WTC11 (cell line): Measurements from ENCODE around the gene CTNS. TPM values are rescaled to one million over a fixed set of nuclear protein-coding genes. Genes with fewer than 3 reads are reported as not detected.

Experiments
- ATAC-seq: fragments of 200-7000 bp; cut with Tn5 transposase; 2 replicates; pipeline ENCODE4 v1.10.0; 2021; ENCODE audit warnings: mild to moderate bottlenecking, moderate library complexity
- CTCF ChIA-PET: fragments of 300-600 bp; sonication (Branson Sonifier 250); formaldehyde crosslinking; loops from one replicate; lab custom pipeline; 2021; ENCODE audit warnings: antibody characterized with exemption; lab: Charles Lee
- POLR2A ChIA-PET: fragments of 350-600 bp; sonication (Branson Sonifier 250); formaldehyde crosslinking; loops from one replicate; lab custom pipeline; 2021; ENCODE audit warnings: antibody characterized with exemption; lab: Charles Lee
- DNase-seq: peaks from one replicate; pipeline ENCODE4 v3.0.0; 2021; ENCODE audit warnings: low spot score
- H3K27ac Mint-ChIP-seq: 2 replicates; pipeline ENCODE4 v1.8.0; 2021; ENCODE audit warnings: mixed read lengths
- H3K27me3 Mint-ChIP-seq: 2 replicates; pipeline ENCODE4 v1.8.0; 2021; ENCODE audit warnings: low read depth, mild to moderate bottlenecking, moderate library complexity, mixed read lengths
- H3K36me3 Mint-ChIP-seq: 2 replicates; pipeline ENCODE4 v1.8.0; 2021; ENCODE audit warnings: mixed read lengths
- H3K4me1 Mint-ChIP-seq: 2 replicates; pipeline ENCODE4 v1.8.0; 2022; ENCODE audit warnings: mixed read lengths
- H3K4me3 Mint-ChIP-seq: 2 replicates; pipeline ENCODE4 v1.8.0; 2021; ENCODE audit warnings: mild to moderate bottlenecking, moderate library complexity, mixed read lengths
- H3K9me3 Mint-ChIP-seq: 2 replicates; pipeline ENCODE4 v1.8.0; 2021; ENCODE audit warnings: mixed read lengths
- AFF4 ChIP-seq: sonication (generic); formaldehyde crosslinking; IDR thresholded peaks from 2 replicates; pipeline ENCODE4 v1.8.1; 2023; ENCODE audit warnings: mild to moderate bottlenecking, missing genetic modification reagents, borderline replicate concordance
- AR ChIP-seq: fragments of 250-450 bp; sonication (Bioruptor Pico); IDR thresholded peaks from 2 replicates; pipeline ENCODE4 v1.9.0; 2021; ENCODE audit warnings: mild to moderate bottlenecking
- CDX4 ChIP-seq: fragments of 250-450 bp; sonication (Bioruptor Pico); IDR thresholded peaks from 2 replicates; pipeline ENCODE4 v1.9.0; 2021; ENCODE audit warnings: moderate library complexity, mild to moderate bottlenecking, inconsistent platforms, borderline replicate concordance
- E2F1 ChIP-seq: sonication (generic); formaldehyde crosslinking; IDR thresholded peaks from 2 replicates; pipeline ENCODE4 v1.8.0; 2022; ENCODE audit warnings: mild to moderate bottlenecking, missing genetic modification reagents
- GRHL2 ChIP-seq: fragments of 250-450 bp; sonication (Bioruptor Pico); IDR thresholded peaks from 2 replicates; pipeline ENCODE4 v1.8.0; 2022; ENCODE audit warnings: mild to moderate bottlenecking, moderate library complexity; ENCODE audit not compliant: insufficient replicate concordance, severe bottlenecking
- NR1H2 ChIP-seq: sonication (generic); formaldehyde crosslinking; IDR thresholded peaks from 2 replicates; pipeline ENCODE4 v1.9.0; 2021; ENCODE audit warnings: mild to moderate bottlenecking, moderate library complexity, missing genetic modification reagents
- SMAD4 ChIP-seq: sonication (generic); formaldehyde crosslinking; IDR thresholded peaks from 2 replicates; pipeline ENCODE4 v1.8.0; 2022; ENCODE audit warnings: mild to moderate bottlenecking, missing genetic modification reagents
- STAT6 ChIP-seq: sonication (generic); formaldehyde crosslinking; conservative IDR thresholded peaks from 2 replicates; pipeline ENCODE4 v1.8.1; 2023; ENCODE audit warnings: mild to moderate bottlenecking, low read depth, missing genetic modification reagents, moderate library complexity
- TP53 ChIP-seq: sonication (generic); formaldehyde crosslinking; IDR thresholded peaks from 2 replicates; pipeline ENCODE4 v1.8.1; 2023; ENCODE audit warnings: mild to moderate bottlenecking, missing genetic modification reagents
- ZMAT4 ChIP-seq: fragments of 250-450 bp; sonication (Bioruptor Pico); IDR thresholded peaks from 2 replicates; pipeline ENCODE4 v1.9.0; 2021; ENCODE audit warnings: mild to moderate bottlenecking
- ZNF138 ChIP-seq: sonication (generic); formaldehyde crosslinking; conservative IDR thresholded peaks from 2 replicates; pipeline ENCODE4 v1.8.1; 2022; ENCODE audit warnings: mild to moderate bottlenecking, moderate library complexity, missing genetic modification reagents
- ZNF281 ChIP-seq: sonication (generic); formaldehyde crosslinking; IDR thresholded peaks from 2 replicates; pipeline ENCODE4 v1.8.0; 2023; ENCODE audit warnings: mild to moderate bottlenecking, missing genetic modification reagents
- ZNF416 ChIP-seq: fragments of 250-450 bp; sonication (Bioruptor Pico); IDR thresholded peaks from 2 replicates; pipeline ENCODE4 v1.9.0; 2021; ENCODE audit warnings: mild to moderate bottlenecking, inconsistent platforms
- ZNF425 ChIP-seq: fragments of 250-450 bp; sonication (Bioruptor Pico); conservative IDR thresholded peaks from 2 replicates; pipeline ENCODE4 v1.9.0; 2021; ENCODE audit warnings: mild to moderate bottlenecking
- ZNF671 ChIP-seq: fragments of 250-450 bp; sonication (Bioruptor Pico); IDR thresholded peaks from 2 replicates; pipeline ENCODE4 v1.8.0; 2021; ENCODE audit warnings: mild to moderate bottlenecking
- total RNA-seq: library from RNA; stranded (reverse); gene quantifications from 3 replicates; pipeline ENCODE4 v1.2.3, GENCODE V29; 2021

Gene CTNS
- total RNA-seq, 1 experiment from 2014 or later: 10.7 TPM

GRCh38 chr17:3590231-3590630, 46.3 kb upstream of the CTNS start (continued):
- no peak for TF ChIP-seq AR
- no peak for TF ChIP-seq CDX4 (CRISPR knock-in tag)
- no peak for TF ChIP-seq ZMAT4 (CRISPR knock-in tag)
- TF ChIP-seq ZNF425 (CRISPR knock-in tag): no peak
- TF ChIP-seq, all 79 proteins: peak for 0

GRCh38 chr17:3590768-3591167, 45.8 kb upstream of the CTNS start:
- peaks cover 10% of the 10 kb centered on the region for H3K36me3 Mint-ChIP-seq
- no peak overlapping the region for H3K4me3 Mint-ChIP-seq
- no peaks in the 10 kb centered on the region for H3K9me3 Mint-ChIP-seq
- ChIA-PET CTCF (interaction anchor here (1.7 kb wide), 1 partner anchor 12 kb away, joined by 9 read pairs; no protein-coding TSS in a partner anchor), POLR2A (no interaction called here)
- ATAC-seq: no peak
- no peaks in the 10 kb centered on the region for H3K27me3 Mint-ChIP-seq
- DNase-seq: no peak
- H3K27ac Mint-ChIP-seq: no peak overlapping the region
- no peaks in the 10 kb centered on the region for H3K4me1 Mint-ChIP-seq
- TF ChIP-seq E2F1 (CRISPR knock-in tag): no peak
- no peak for TF ChIP-seq GRHL2
- no peak for TF ChIP-seq STAT6 (CRISPR knock-in tag)
- TF ChIP-seq ZNF138 (CRISPR knock-in tag): no peak
- no peak for TF ChIP-seq ZNF671
- TF ChIP-seq TP53: no peak
- TF ChIP-seq ZNF416 (CRISPR knock-in tag): no peak
- TF ChIP-seq NR1H2 (CRISPR knock-in tag): no peak
- TF ChIP-seq AFF4: no peak
- TF ChIP-seq ZNF281: no peak
- no peak for TF ChIP-seq SMAD4 (CRISPR knock-in tag)
